HEK293 (cell line): ENCODE measurements around the gene PNKD.

Experiments
- KLF7 ChIP-seq: fragments of 450-650 bp; formaldehyde crosslinking; IDR thresholded peaks from 2 replicates; pipeline ENCODE4 v1.5.1; 2016; ENCODE audit warnings: missing biosample characterization, missing genetic modification characterization, borderline replicate concordance
- PBX3 ChIP-seq: sonication (generic); formaldehyde crosslinking; IDR thresholded peaks from 2 replicates; pipeline ENCODE4 v1.8.1; 2022; ENCODE audit warnings: mild to moderate bottlenecking, moderate library complexity, missing genetic modification reagents

GRCh38 chr2:218363736-218364135 is 93.4 kb downstream of the PNKD start:
- TF ChIP-seq KLF7 (no peak), PBX3 (CRISPR knock-in tag) (no peak)
